GM23338 (cell line): ENCODE data around the gene HPGD. TPM values are rescaled to one million over a fixed set of nuclear protein-coding genes. Genes with fewer than 3 reads are reported as not detected.
A peak's percentile ranks its signal among the peaks of the same experiment; 100 is the strongest.
"Not testable (repeated sequence)": the region's sequence is repeated elsewhere in the genome, so short reads cannot be mapped to it uniquely, and the experiment has no call there.

Experiments used
- ATAC-seq: fragments of 200-7000 bp; cut with Tn5 transposase; 3 replicates; pipeline ENCODE4 v1.9.1; 2020
- DNase-seq: peaks from one replicate; pipeline ENCODE4 v3.0.0-alpha.2; 2015; ENCODE audit warnings: low spot score
- H2AFZ ChIP-seq: fragments of 200-600 bp; sonication (generic); 2 replicates; pipeline ENCODE4 v1.8.0; 2016; ENCODE audit warnings: antibody characterized with exemption, mild to moderate bottlenecking, moderate library complexity
- H3F3A ChIP-seq: fragments of 200-600 bp; sonication (generic); replicated peaks from 2 replicates; pipeline ENCODE4 v1.8.0; 2017; ENCODE audit warnings: antibody characterized with exemption, mixed run types, low read depth
- H3K27ac ChIP-seq: fragments of 200-600 bp; sonication (generic); 2 replicates; pipeline ENCODE4 v1.6.1; 2016; ENCODE audit warnings: low read depth
- H3K27me3 ChIP-seq: fragments of 200-600 bp; sonication (generic); 2 replicates; pipeline ENCODE4 v1.8.0; 2016; ENCODE audit warnings: mild to moderate bottlenecking, mixed run types, moderate library complexity; ENCODE audit not compliant: insufficient read depth
- H3K36me3 ChIP-seq: fragments of 200-600 bp; sonication (generic); 2 replicates; pipeline ENCODE4 v1.8.0; 2016; ENCODE audit warnings: mild to moderate bottlenecking; ENCODE audit not compliant: insufficient read depth
- H3K4me1 ChIP-seq: fragments of 200-600 bp; sonication (generic); 2 replicates; pipeline ENCODE4 v1.8.0; 2016; ENCODE audit warnings: mild to moderate bottlenecking, moderate library complexity; ENCODE audit not compliant: insufficient read depth
- H3K4me2 ChIP-seq: fragments of 200-600 bp; sonication (generic); 2 replicates; pipeline ENCODE4 v1.7.1; 2017; ENCODE audit warnings: mixed run types
- H3K4me3 ChIP-seq: fragments of 200-600 bp; sonication (generic); 2 replicates; pipeline ENCODE4 v1.6.1; 2016; ENCODE audit warnings: mixed run types
- H3K79me2 ChIP-seq: fragments of 200-600 bp; sonication (generic); replicated peaks from 2 replicates; pipeline ENCODE4 v1.8.0; 2017; ENCODE audit warnings: mild to moderate bottlenecking; ENCODE audit not compliant: insufficient read depth
- H3K9me2 ChIP-seq: fragments of 200-600 bp; sonication (generic); 2 replicates; pipeline ENCODE4 v1.8.0; 2017; ENCODE audit not compliant: insufficient read depth
- H4K20me1 ChIP-seq: fragments of 200-600 bp; sonication (generic); replicated peaks from 2 replicates; pipeline ENCODE4 v1.8.0; 2017; ENCODE audit warnings: mild to moderate bottlenecking; ENCODE audit not compliant: insufficient read depth
- H3K27ac Mint-ChIP-seq: 2 replicates; pipeline ENCODE4 v1.8.0; 2020; ENCODE audit warnings: inconsistent platforms, mild to moderate bottlenecking, moderate library complexity, mixed read lengths
- H3K27me3 Mint-ChIP-seq: 3 replicates; pipeline ENCODE4 v1.8.0; 2022; ENCODE audit warnings: low read depth, mild to moderate bottlenecking, moderate library complexity, mixed read lengths, inconsistent platforms; ENCODE audit not compliant: insufficient read depth, poor library complexity
- H3K36me3 Mint-ChIP-seq: 3 replicates; pipeline ENCODE4 v1.8.0; 2021; ENCODE audit warnings: low read depth, mild to moderate bottlenecking, inconsistent platforms, moderate library complexity, mixed read lengths
- H3K4me1 Mint-ChIP-seq: 3 replicates; pipeline ENCODE4 v1.8.0; 2020; ENCODE audit warnings: mild to moderate bottlenecking, inconsistent platforms, mixed read lengths
- H3K4me3 Mint-ChIP-seq: 3 replicates; pipeline ENCODE4 v1.8.0; 2021; ENCODE audit warnings: moderate library complexity, mild to moderate bottlenecking, inconsistent platforms, mixed read lengths
- H3K9me3 Mint-ChIP-seq: 3 replicates; pipeline ENCODE4 v1.8.0; 2020; ENCODE audit warnings: moderate library complexity, mild to moderate bottlenecking, inconsistent platforms, mixed read lengths
- CTCF ChIP-seq, 2 experiments: fragments of 200-600 bp in 1 of 2; sonication (generic) in 1 of 2; conservative IDR thresholded peaks; 2 replicates each; pipeline versions ENCODE4 v1.5.1 to v1.6.1; 2016 to 2017; ENCODE audit warnings: antibody characterized with exemption in 2 of 2, low read depth in 2 of 2, mild to moderate bottlenecking in 2 of 2, moderate library complexity in 1 of 2
- JUNB ChIP-seq: IDR thresholded peaks from one replicate; pipeline ENCODE4 v1.6.1; 2016; ENCODE audit warnings: antibody characterized with exemption; ENCODE audit not compliant: unreplicated experiment
- REST ChIP-seq: IDR thresholded peaks from one replicate; pipeline ENCODE4 v1.6.1; 2018; ENCODE audit warnings: antibody characterized with exemption; ENCODE audit not compliant: unreplicated experiment
- STAT1 ChIP-seq: IDR thresholded peaks from one replicate; pipeline ENCODE4 v1.6.1; 2016; ENCODE audit warnings: antibody characterized with exemption; ENCODE audit not compliant: unreplicated experiment
- ZNF462 ChIP-seq: fragments of 250-450 bp; sonication (Bioruptor Pico); IDR thresholded peaks from 2 replicates; pipeline ENCODE4 v1.5.0; 2020; ENCODE audit warnings: mild to moderate bottlenecking, moderate library complexity
- polyA plus RNA-seq: library from polyadenylated mRNA; unstranded; fragments of >200 nt; fragmentation: Nextera tagmentation; extraction: Ambion mirVana; gene quantifications from 2 replicates; pipeline ENCODE4 v1.2.1, GENCODE V29; 2016
- total RNA-seq: library from RNA; depleted of rRNA; stranded (reverse); fragments of >200 nt; shearing (Covaris generic); gene quantifications from 2 replicates; pipeline ENCODE4 v1.2.3, GENCODE V29; 2014

HPGD gene
- total and polyA plus RNA-seq, 2 experiments from 2014 or later: 5.6 to 9.1 TPM

- TF ChIP-seq CTCF (conservative IDR thresholded peaks at IDR 0.05; ENCODE audit: low read depth in 2 of 2): no peak
Observed at GRCh38 chr4:174490451-174490961, 31.8 kb downstream of the HPGD start (continued).

GRCh38 chr4:174488368-174488767, 33.9 kb downstream of the HPGD start:
- not testable (repeated sequence) for H3K4me3 Mint-ChIP-seq, H3K27ac ChIP-seq, H3K36me3 Mint-ChIP-seq, H3K36me3 ChIP-seq, H3K4me3 ChIP-seq, H3K4me2 ChIP-seq, H3K9me2 ChIP-seq, H3K27me3 Mint-ChIP-seq, H3K27ac Mint-ChIP-seq, H2AFZ ChIP-seq, H3K79me2 ChIP-seq, DNase-seq, H3F3A ChIP-seq, H3K4me1 ChIP-seq, H3K4me1 Mint-ChIP-seq, ATAC-seq, H4K20me1 ChIP-seq, H3K27me3 ChIP-seq, H3K9me3 Mint-ChIP-seq

- Mint-ChIP-seq H3K4me3 (no peak overlapping the region), H3K9me3 (no peaks in the 10 kb centered on the region), H3K27me3 (peaks cover 3% of the 10 kb centered on the region), H3K36me3 (no peaks in the 10 kb centered on the region), H3K4me1 (0 out of 3 replicates have a peak, but pooled peaks cover 2% of the 10 kb centered on the region), H3K27ac (no peak overlapping the region)
- Histone ChIP-seq H4K20me1 (no peaks in the 10 kb centered on the region), H2AFZ (peak overlapping the region; percentile 63), H3K4me2 (no peak overlapping the region), H3F3A (no peaks in the 10 kb centered on the region), H3K27me3 (no peaks in the 10 kb centered on the region), H3K79me2 (no peaks in the 10 kb centered on the region), H3K27ac (no peak overlapping the region), H3K4me1 (no peaks in the 10 kb centered on the region), H3K4me3 (no peak overlapping the region), H3K36me3 (no peaks in the 10 kb centered on the region), H3K9me2 (no peaks in the 10 kb centered on the region)
- ATAC-seq (no peak), DNase-seq (no peak)
- TF ChIP-seq CTCF (conservative IDR thresholded peaks at IDR 0.05; ENCODE audit: low read depth in 2 of 2) (no peak), REST (no peak), ZNF462 (CRISPR knock-in tag) (no peak), STAT1 (no peak), JUNB (no peak)
Observed at GRCh38 chr4:174485025-174485424, 37.3 kb downstream of the HPGD start.
